ENCODE data around the gene TAAR8.

DNA sequence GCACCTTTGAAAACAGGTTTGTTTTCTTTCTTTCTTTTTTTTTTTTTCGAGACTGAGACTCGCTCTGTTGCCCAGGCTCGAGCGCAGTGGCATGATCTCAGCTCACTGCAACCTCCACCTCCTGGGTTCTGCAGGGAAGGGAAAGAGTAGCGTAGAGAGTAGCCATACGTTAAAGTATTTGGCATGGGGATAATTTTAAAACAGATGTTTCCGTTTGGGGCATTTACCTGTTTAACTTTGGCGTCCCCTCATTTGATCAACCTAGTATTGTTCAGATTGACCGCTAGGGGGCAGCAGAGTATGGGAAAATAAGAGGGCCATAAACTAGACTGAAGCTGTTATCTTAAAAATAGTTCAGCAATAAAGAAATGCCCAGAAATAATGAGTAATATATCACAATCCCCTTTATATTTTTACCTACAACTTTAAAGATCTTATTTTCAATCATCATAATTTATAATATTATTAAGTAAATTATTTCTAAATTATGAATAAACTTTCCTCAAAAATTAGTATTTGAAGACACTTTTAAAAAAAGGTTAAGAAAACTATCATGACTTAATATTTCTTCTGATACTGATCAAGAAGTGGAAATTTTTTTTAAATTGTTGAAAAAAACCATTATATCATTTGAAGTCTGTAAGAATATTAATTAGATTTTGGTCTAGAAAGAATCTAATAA is 22.0 kb upstream of the TAAR8 start:
- TF ChIP-seq CTCF (IDR thresholded peaks at IDR 0.05; ENCODE audit: low read length) (peak; percentile 63), EZH2 (optimal IDR thresholded peaks at IDR 0.05; ENCODE audit: low read depth, low read length) (no peak), EZH2phosphoT487 (IDR thresholded peaks at IDR 0.05; ENCODE audit: low read length) (no peak)

Data from MM.1S (cell line).